Measurements from ENCODE around the gene INTS3.

INTS3 gene

GRCh38 chr1:153818876-153819275 is 91.0 kb downstream of the INTS3 start:
- Histone ChIP-seq H3K4me3 (ENCODE audit: low read length in 2 of 2) (no peak overlapping the region), H3K9ac (ENCODE audit: low read length in 2 of 2) (no peak overlapping the region), H3K4me1 (ENCODE audit: control insufficient read depth, insufficient read depth, low read length) (no peaks in the 10 kb centered on the region), H3K27ac (ENCODE audit: low read length) (no peak overlapping the region), H3K36me3 (ENCODE audit: control insufficient read depth in 2 of 2, insufficient read depth in 2 of 2, low read length in 2 of 2) (peaks cover 24 to 27% of the 10 kb centered on the region in 2 donors), H3K27me3 (ENCODE audit: control insufficient read depth in 1 of 2, insufficient read depth in 2 of 2, low read length in 2 of 2) (no peaks in the 10 kb centered on the region), H3K9me3 (ENCODE audit: control insufficient read depth in 2 of 2, low read length in 2 of 2) (no peaks in the 10 kb centered on the region)

All from stomach smooth muscle (tissue), 2 donors.